OCI-LY1 (cell line): Measurements from ENCODE around the gene HOXA4.

ENCODE experiments used
- EZH2 ChIP-seq: fragments of 200-600 bp; sonication (generic), shearing (Covaris generic); IDR thresholded peaks from 2 replicates; pipeline ENCODE4 v1.8.0; 2017; ENCODE audit warnings: borderline replicate concordance, mixed run types, mild to moderate bottlenecking, antibody characterized with exemption, low read length, moderate library complexity, mixed read lengths
- TF ChIP-seq, protein P1 (sequence below): fragments of 200-600 bp; sonication (generic), shearing (Covaris generic); IDR thresholded peaks from 2 replicates; pipeline ENCODE4 v1.5.1; 2017; ENCODE audit warnings: mild to moderate bottlenecking, antibody characterized with exemption, low read length, moderate library complexity, mixed read lengths

DNA sequence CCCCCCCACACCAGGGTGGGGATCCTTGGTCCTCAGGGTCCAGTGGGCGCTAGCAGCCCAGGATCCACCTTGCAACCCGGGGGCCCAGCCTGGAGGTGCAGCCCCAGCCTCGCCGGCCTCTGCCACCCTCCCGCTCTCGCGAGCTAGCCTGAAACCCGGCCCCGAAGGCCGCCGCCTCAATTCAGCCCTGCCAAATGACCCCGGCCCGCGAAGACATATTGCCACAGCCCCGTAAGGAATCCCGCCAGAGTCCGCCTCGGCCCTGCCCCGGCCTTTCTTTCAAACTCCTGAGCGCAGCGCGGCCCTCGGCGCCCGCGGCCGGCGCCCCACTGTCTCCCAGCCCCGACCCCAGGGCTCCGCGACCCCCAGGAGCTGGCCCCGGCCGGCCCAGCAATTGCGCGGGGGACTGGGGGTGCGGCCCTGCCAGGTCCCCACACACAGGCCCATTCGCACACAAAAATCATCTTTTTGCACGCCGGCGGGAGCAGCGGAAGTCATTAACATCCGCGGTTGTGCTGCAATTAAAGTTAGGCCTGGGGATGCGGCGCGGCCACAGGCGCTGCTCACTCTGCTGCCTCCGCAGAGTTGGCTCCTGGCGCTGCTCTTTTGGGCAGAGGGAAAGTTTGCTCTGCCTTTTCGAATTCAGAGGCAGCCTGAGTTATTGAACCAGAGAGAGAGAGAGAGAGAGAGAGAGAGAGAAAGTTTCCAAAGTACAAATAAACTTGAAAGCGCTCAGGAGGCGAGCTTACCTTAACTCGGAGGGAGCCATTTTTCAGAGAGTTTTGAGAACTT is 9.0 kb upstream of the HOXA4 start:
- TF ChIP-seq, protein P1, sequence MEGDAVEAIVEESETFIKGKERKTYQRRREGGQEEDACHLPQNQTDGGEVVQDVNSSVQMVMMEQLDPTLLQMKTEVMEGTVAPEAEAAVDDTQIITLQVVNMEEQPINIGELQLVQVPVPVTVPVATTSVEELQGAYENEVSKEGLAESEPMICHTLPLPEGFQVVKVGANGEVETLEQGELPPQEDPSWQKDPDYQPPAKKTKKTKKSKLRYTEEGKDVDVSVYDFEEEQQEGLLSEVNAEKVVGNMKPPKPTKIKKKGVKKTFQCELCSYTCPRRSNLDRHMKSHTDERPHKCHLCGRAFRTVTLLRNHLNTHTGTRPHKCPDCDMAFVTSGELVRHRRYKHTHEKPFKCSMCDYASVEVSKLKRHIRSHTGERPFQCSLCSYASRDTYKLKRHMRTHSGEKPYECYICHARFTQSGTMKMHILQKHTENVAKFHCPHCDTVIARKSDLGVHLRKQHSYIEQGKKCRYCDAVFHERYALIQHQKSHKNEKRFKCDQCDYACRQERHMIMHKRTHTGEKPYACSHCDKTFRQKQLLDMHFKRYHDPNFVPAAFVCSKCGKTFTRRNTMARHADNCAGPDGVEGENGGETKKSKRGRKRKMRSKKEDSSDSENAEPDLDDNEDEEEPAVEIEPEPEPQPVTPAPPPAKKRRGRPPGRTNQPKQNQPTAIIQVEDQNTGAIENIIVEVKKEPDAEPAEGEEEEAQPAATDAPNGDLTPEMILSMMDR = no peak
- no peak for TF ChIP-seq EZH2
